GM10847 (cell line): ENCODE measurements around the gene TNMD.

Experiments
- POLR2A ChIP-seq: IDR thresholded peaks from 2 replicates; pipeline ENCODE4 v1.6.1; 2011; ENCODE audit not compliant: insufficient read length; ENCODE audit errors: extremely low read depth

The TNMD gene

GRCh38 chrX:100635989-100636320 lies 51.2 kb downstream of the TNMD start:
- no peak for TF ChIP-seq POLR2A

- TF ChIP-seq POLR2A, result no peak
Measured at GRCh38 chrX:100636321-100636991, 51.7 kb downstream of the TNMD start, which contains the start of gene TSPAN6. TSS of gene TSPAN6 (minus strand) at chrX:100636806. CDS start at chrX:100636694, 112 bp downstream.

GRCh38 chrX:100642290-100642689 lies 57.6 kb downstream of the TNMD start:
- no peak for TF ChIP-seq POLR2A

- no peak for TF ChIP-seq POLR2A
Measured at GRCh38 chrX:100643212-100643611, 58.5 kb downstream of the TNMD start.

GRCh38 chrX:100643956-100644860 lies 59.5 kb downstream of the TNMD start, which contains the start of gene SRPX2:
TSS of gene SRPX2 (plus strand) at chrX:100644199. CDS start at chrX:100646323, 2,124 bp downstream.
- no peak for TF ChIP-seq POLR2A

GRCh38 chrX:100645106-100645505 lies 60.4 kb downstream of the TNMD start:
- TF ChIP-seq POLR2A, result no peak

GRCh38 chrX:100647095-100647494 lies 62.4 kb downstream of the TNMD start:
- TF ChIP-seq POLR2A, result no peak

GRCh38 chrX:100647739-100648138 lies 63.0 kb downstream of the TNMD start:
- TF ChIP-seq POLR2A, result no peak

GRCh38 chrX:100648458-100649417 lies 64.0 kb downstream of the TNMD start:
- TF ChIP-seq POLR2A, result no peak
